A673 (cell line): Measurements from ENCODE around the gene SRSF5.

Source experiments
- CTCF ChIP-seq: fragments of 300-800, 200-600 bp; sonication (generic); conservative IDR thresholded peaks from 2 replicates; pipeline ENCODE4 v1.5.1; 2017; ENCODE audit warnings: low read depth, mild to moderate bottlenecking, antibody characterized with exemption, low read length, moderate library complexity, mixed read lengths
- EZH2 ChIP-seq: fragments of 200-600 bp; sonication (generic); IDR thresholded peaks from 2 replicates; pipeline ENCODE4 v1.6.1; 2017; ENCODE audit warnings: borderline replicate concordance, low read depth, mild to moderate bottlenecking, mixed read lengths, antibody characterized with exemption, low read length; ENCODE audit not compliant: poor library complexity, severe bottlenecking

GRCh38 chr14:69819607-69820006 is 52.7 kb downstream of the SRSF5 start:
- TF ChIP-seq CTCF (no peak), EZH2 (no peak)
